Keratinocyte (primary cell): Measurements from ENCODE around the gene PLA2G4F. TPM values are rescaled to one million over a fixed set of nuclear protein-coding genes. Genes with fewer than 3 reads are reported as not detected.

Source experiments
- DNase-seq: peaks from one replicate; pipeline ENCODE4 v3.0.0-alpha.2; 2011; ENCODE audit warnings: low read depth, missing footprints, low spot score
- FAIRE-seq: peaks from 2 replicates; lab custom pipeline; 2011; peaks lifted over from hg19 to GRCh38; lab: Jason Lieb, UNC
- H2AFZ ChIP-seq: 2 replicates; pipeline ENCODE4 v1.6.0; 2012; ENCODE audit warnings: low read length, control low read depth, inconsistent platforms; ENCODE audit not compliant: control insufficient read depth
- H3K27ac ChIP-seq: 2 replicates; pipeline ENCODE4 v1.5.1; 2011; ENCODE audit warnings: low read length; ENCODE audit not compliant: control insufficient read depth, insufficient read depth
- H3K27me3 ChIP-seq: 3 replicates; pipeline ENCODE4 v1.6.0; 2011; ENCODE audit warnings: low read length; ENCODE audit not compliant: control insufficient read depth, insufficient read depth; ENCODE audit errors: extremely low read depth
- H3K36me3 ChIP-seq, 2 experiments: 2 replicates in 1 of 2; 3 replicates in 1 of 2; pipeline ENCODE4 v1.5.1; 2011; ENCODE audit warnings: low read length in 2 of 2, mild to moderate bottlenecking in 1 of 2; ENCODE audit not compliant: control insufficient read depth in 2 of 2, insufficient read depth in 2 of 2; ENCODE audit errors: extremely low read depth in 1 of 2
- H3K4me1 ChIP-seq: 3 replicates; pipeline ENCODE4 v1.5.1; 2011; ENCODE audit warnings: low read length; ENCODE audit not compliant: control insufficient read depth, insufficient read depth; ENCODE audit errors: extremely low read depth
- H3K4me2 ChIP-seq: 3 replicates; pipeline ENCODE4 v1.6.0; 2011; ENCODE audit warnings: low read depth, low read length; ENCODE audit not compliant: control insufficient read depth, insufficient read depth; ENCODE audit errors: extremely low read depth
- H3K4me3 ChIP-seq, 3 experiments: fragments of 200-600 bp in 1 of 3; sonication (generic) in 1 of 3; 2 replicates in 2 of 3; 3 replicates in 1 of 3; pipeline ENCODE4 v1.5.1; 2011 to 2016; ENCODE audit warnings: low read length in 3 of 3, mild to moderate bottlenecking in 3 of 3, control low read depth in 2 of 3, inconsistent platforms in 1 of 3, low read depth in 1 of 3, mixed read lengths in 1 of 3, mixed run types in 1 of 3, moderate library complexity in 1 of 3; ENCODE audit not compliant: control insufficient read depth in 2 of 3, insufficient read depth in 2 of 3; ENCODE audit errors: extremely low read depth in 1 of 3
- H3K79me2 ChIP-seq: 2 replicates; pipeline ENCODE4 v1.6.0; 2012; ENCODE audit warnings: low read length; ENCODE audit not compliant: control insufficient read depth, insufficient read depth
- H3K9ac ChIP-seq: 3 replicates; pipeline ENCODE4 v1.6.0; 2011; ENCODE audit warnings: low read length; ENCODE audit not compliant: control insufficient read depth, insufficient read depth; ENCODE audit errors: extremely low read depth
- H3K9me1 ChIP-seq: 3 replicates; pipeline ENCODE4 v1.6.0; 2011; ENCODE audit warnings: low read length; ENCODE audit not compliant: control insufficient read depth, insufficient read depth; ENCODE audit errors: extremely low read depth
- H3K9me3 ChIP-seq: 2 replicates; pipeline ENCODE4 v1.5.1; 2012; ENCODE audit warnings: low read depth, low read length; ENCODE audit not compliant: control insufficient read depth
- H4K20me1 ChIP-seq: 3 replicates; pipeline ENCODE4 v1.6.0; 2011; ENCODE audit warnings: low read length; ENCODE audit not compliant: control insufficient read depth, insufficient read depth; ENCODE audit errors: extremely low read depth
- EZH2 ChIP-seq: IDR thresholded peaks from one replicate; pipeline ENCODE4 v1.6.1; 2012; ENCODE audit warnings: inconsistent platforms, mild to moderate bottlenecking, low read length, moderate library complexity
- dilution Hi-C: fragments of 300-500 bp; cut with MboI; formaldehyde crosslinking; loops from one replicate; pipeline ENCODE4 v1.7.0; 2020; ENCODE audit warnings: low sequenced_read_pairs; ENCODE audit not compliant: extremely low pct_ligation_motif_present
- polyA plus RNA-seq, 5 experiments: library from polyadenylated mRNA; depleted of rRNA in 3 of 5; stranded (reverse) in 3 of 5; stranded (forward) in 1 of 5; unstranded in 1 of 5; fragments of >200 nt; gene quantifications; 1 replicate in 1 of 5; 2 replicates in 3 of 5; 3 replicates in 1 of 5; pipeline versions ENCODE4 v1.2.1 to v1.2.3, GENCODE V29; 2011 to 2012; ENCODE audit warnings: missing spikeins in 2 of 5, low read depth in 1 of 5, low replicate concordance in 1 of 5
- TF ChIP-seq, protein P1 (sequence below), 3 experiments: IDR thresholded peaks in 1 of 3; conservative IDR thresholded peaks in 1 of 3; optimal IDR thresholded peaks in 1 of 3; 2 replicates in 2 of 3; 3 replicates in 1 of 3; pipeline versions ENCODE3 to v1.5.1; 2011; ENCODE audit warnings: low read length in 3 of 3, mild to moderate bottlenecking in 3 of 3, moderate library complexity in 2 of 3, control low read depth in 1 of 3, inconsistent platforms in 1 of 3; ENCODE audit not compliant: insufficient read depth in 2 of 3; ENCODE audit errors: extremely low read depth in 1 of 3

Gene PLA2G4F
- polyA plus RNA-seq, 1 donor (not counting 4 experiments of a cell fraction or from before 2014, with no cell fraction given) = 4.4 TPM

DNA sequence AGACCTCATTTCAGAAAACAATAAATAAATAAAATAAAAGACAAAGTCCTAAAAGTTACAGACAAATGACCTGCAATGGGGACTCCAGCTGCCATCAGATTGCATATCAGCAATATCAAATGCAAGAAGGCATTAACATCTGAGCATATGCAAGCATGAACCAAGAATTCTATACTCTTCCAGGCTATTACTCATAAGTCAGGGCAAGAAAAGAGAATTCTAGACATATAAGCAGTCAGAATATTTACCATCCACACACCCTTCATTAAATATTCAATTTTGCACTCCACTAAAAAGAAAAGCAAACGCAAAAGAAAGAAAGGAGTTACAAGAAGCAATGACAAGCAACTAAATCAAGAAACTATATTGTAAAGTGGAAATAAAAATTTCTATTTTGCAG, 21.1 kb downstream of the PLA2G4F start:
- DNase-seq (no peak), FAIRE-seq (no peak)
- H3K79me2 ChIP-seq = no peaks in the 10 kb centered on the region
- peaks cover 3% of the 10 kb centered on the region for H3K27me3 ChIP-seq
- H3K9me3 ChIP-seq = no peaks in the 10 kb centered on the region
- TF ChIP-seq EZH2 = no peak
- TF ChIP-seq, protein P1, sequence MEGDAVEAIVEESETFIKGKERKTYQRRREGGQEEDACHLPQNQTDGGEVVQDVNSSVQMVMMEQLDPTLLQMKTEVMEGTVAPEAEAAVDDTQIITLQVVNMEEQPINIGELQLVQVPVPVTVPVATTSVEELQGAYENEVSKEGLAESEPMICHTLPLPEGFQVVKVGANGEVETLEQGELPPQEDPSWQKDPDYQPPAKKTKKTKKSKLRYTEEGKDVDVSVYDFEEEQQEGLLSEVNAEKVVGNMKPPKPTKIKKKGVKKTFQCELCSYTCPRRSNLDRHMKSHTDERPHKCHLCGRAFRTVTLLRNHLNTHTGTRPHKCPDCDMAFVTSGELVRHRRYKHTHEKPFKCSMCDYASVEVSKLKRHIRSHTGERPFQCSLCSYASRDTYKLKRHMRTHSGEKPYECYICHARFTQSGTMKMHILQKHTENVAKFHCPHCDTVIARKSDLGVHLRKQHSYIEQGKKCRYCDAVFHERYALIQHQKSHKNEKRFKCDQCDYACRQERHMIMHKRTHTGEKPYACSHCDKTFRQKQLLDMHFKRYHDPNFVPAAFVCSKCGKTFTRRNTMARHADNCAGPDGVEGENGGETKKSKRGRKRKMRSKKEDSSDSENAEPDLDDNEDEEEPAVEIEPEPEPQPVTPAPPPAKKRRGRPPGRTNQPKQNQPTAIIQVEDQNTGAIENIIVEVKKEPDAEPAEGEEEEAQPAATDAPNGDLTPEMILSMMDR (optimal IDR thresholded peaks at IDR 0.05 in 1 of 3, IDR thresholded peaks at IDR 0.05 in 1 of 3, conservative IDR thresholded peaks at IDR 0.05 in 1 of 3; ENCODE audit: extremely low read depth in 1 of 3, insufficient read depth in 2 of 3, low read length in 3 of 3) = no peak
- H3K9me1 ChIP-seq = no peaks in the 10 kb centered on the region
- no peak overlapping the region for H3K27ac ChIP-seq
- peaks cover 3% of the 10 kb centered on the region for H3K4me1 ChIP-seq
- H2AFZ ChIP-seq = no peak overlapping the region
- H3K4me3 ChIP-seq = no peak overlapping the region
- H4K20me1 ChIP-seq = no peaks in the 10 kb centered on the region
- dilution Hi-C loops = no loop called here
- no peak overlapping the region for H3K9ac ChIP-seq
- H3K36me3 ChIP-seq = no peaks in the 10 kb centered on the region
- H3K4me2 ChIP-seq = no peak overlapping the region

DNA sequence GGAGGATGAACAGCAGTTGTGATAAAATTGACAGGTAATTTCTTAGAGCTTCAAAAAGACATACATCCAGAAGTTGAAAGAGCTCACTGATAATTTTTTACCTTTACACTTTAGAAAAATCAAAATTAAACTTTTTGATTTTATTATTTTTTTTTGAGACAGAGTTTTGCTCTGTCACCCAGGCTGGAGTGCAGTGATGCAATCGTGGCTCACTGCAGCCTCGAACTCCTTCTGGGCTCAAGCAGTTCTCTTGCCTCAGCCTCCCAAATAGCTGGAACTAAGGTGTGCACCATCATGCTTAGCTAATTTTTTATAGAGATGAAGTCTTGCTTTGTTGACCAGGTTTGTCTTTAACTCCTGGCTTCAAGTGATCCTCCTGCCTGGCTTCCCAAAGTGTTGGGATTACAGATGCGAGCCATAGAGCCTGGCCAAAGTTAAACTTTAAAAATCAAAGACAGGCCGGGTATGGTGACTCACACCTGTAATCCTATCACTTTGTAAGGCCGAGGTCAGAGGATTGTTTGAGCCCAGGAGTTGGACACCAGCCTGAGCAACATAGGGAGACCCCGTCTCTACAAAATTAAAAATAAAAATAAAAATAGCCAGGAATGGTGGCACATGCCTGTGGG, 21.7 kb downstream of the PLA2G4F start:
- no peak overlapping the region for H3K4me3 ChIP-seq
- FAIRE-seq = no peak

More for the DNA sequence above, 21.7 kb downstream of the PLA2G4F start:
- Histone ChIP-seq H4K20me1 (no peaks in the 10 kb centered on the region), H3K36me3 (no peaks in the 10 kb centered on the region), H3K27me3 (peaks cover 3% of the 10 kb centered on the region), H3K79me2 (no peaks in the 10 kb centered on the region), H3K4me1 (peaks cover 3% of the 10 kb centered on the region), H3K9me3 (no peaks in the 10 kb centered on the region), H3K9ac (no peak overlapping the region), H2AFZ (no peak overlapping the region), H3K27ac (no peak overlapping the region), H3K9me1 (no peaks in the 10 kb centered on the region), H3K4me2 (no peak overlapping the region)
- DNase-seq = no peak
- TF ChIP-seq, protein P1 (optimal IDR thresholded peaks at IDR 0.05 in 1 of 3, IDR thresholded peaks at IDR 0.05 in 1 of 3, conservative IDR thresholded peaks at IDR 0.05 in 1 of 3; ENCODE audit: extremely low read depth in 1 of 3, insufficient read depth in 2 of 3, low read length in 3 of 3) = no peak
- TF ChIP-seq EZH2 = no peak
- dilution Hi-C loops = no loop called here
